KMS-11 (cell line): ENCODE measurements around the gene MRPS5.

Source experiments
- H2AFZ ChIP-seq: fragments of 200-600 bp; sonication (generic); 2 replicates; pipeline ENCODE4 v1.6.1; 2016; ENCODE audit warnings: antibody characterized with exemption, mixed run types, low read depth
- H3K27ac ChIP-seq: fragments of 200-600 bp; sonication (generic); 2 replicates; pipeline ENCODE4 v1.6.1; 2016; ENCODE audit warnings: mild to moderate bottlenecking, mixed run types
- H3K27me3 ChIP-seq: fragments of 200-600 bp; sonication (generic); 2 replicates; pipeline ENCODE4 v1.6.1; 2017; ENCODE audit warnings: mild to moderate bottlenecking, low read depth, mixed run types, moderate library complexity; ENCODE audit not compliant: insufficient read depth
- H3K36me3 ChIP-seq: fragments of 200-600 bp; sonication (generic); 2 replicates; pipeline ENCODE4 v1.6.1; 2017; ENCODE audit warnings: mild to moderate bottlenecking, mixed run types; ENCODE audit not compliant: insufficient read depth
- H3K4me1 ChIP-seq: fragments of 200-600 bp; sonication (generic); 2 replicates; pipeline ENCODE4 v1.6.1; 2016; ENCODE audit warnings: mild to moderate bottlenecking, low read depth, mixed run types; ENCODE audit not compliant: poor library complexity, severe bottlenecking
- H3K4me2 ChIP-seq: fragments of 200-600 bp; sonication (generic); 2 replicates; pipeline ENCODE4 v1.7.0; 2016; ENCODE audit warnings: mild to moderate bottlenecking, mixed run types
- H3K4me3 ChIP-seq: fragments of 200-600 bp; sonication (generic); IDR thresholded peaks from 2 replicates; pipeline ENCODE4 v1.6.1; 2017; ENCODE audit warnings: low read depth, low read length, mixed read lengths; ENCODE audit not compliant: insufficient read depth
- H3K79me2 ChIP-seq: fragments of 200-600 bp; sonication (generic); 2 replicates; pipeline ENCODE4 v1.6.1; 2016; ENCODE audit warnings: low read depth, mixed run types; ENCODE audit not compliant: insufficient read depth
- H3K9ac ChIP-seq: fragments of 200-600 bp; sonication (generic); 2 replicates; pipeline ENCODE4 v1.6.1; 2016; ENCODE audit warnings: mild to moderate bottlenecking, mixed run types
- H4K20me1 ChIP-seq: fragments of 200-600 bp; sonication (generic); 2 replicates; pipeline ENCODE4 v1.6.1; 2016; ENCODE audit warnings: mild to moderate bottlenecking, mixed run types; ENCODE audit not compliant: insufficient read depth
- TF ChIP-seq, protein P1 (sequence below): fragments of 200-600 bp; sonication (generic); conservative IDR thresholded peaks from 2 replicates; pipeline ENCODE4 v1.6.1; 2017; ENCODE audit warnings: low read depth, mild to moderate bottlenecking, antibody characterized with exemption, low read length, moderate library complexity, mixed read lengths

Gene MRPS5

DNA sequence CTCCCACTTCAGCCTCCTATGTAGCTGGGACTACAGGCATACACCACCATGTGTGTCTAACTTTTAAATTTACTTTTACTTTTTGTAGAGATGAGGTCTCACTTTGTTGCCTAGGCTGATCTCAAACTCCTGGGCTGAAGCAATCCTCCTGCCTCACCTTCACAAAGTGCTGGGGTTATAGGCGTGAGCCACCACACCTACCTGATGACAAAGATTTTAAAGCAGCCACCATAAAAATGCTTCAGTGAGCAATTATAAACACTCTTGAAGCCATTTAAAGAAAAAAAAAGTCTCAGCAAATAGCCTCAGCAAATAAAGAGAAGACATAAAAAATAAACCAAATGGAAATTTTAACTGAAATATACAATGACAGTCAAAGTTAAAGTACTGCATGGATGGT is 35.6 kb downstream of the MRPS5 start:
- no peak overlapping the region for H3K27ac ChIP-seq
- no peaks in the 10 kb centered on the region for H3K27me3 ChIP-seq
- no peak overlapping the region for H3K4me3 ChIP-seq
- no peaks in the 10 kb centered on the region for H3K79me2 ChIP-seq
- no peaks in the 10 kb centered on the region for H3K36me3 ChIP-seq
- TF ChIP-seq, protein P1, sequence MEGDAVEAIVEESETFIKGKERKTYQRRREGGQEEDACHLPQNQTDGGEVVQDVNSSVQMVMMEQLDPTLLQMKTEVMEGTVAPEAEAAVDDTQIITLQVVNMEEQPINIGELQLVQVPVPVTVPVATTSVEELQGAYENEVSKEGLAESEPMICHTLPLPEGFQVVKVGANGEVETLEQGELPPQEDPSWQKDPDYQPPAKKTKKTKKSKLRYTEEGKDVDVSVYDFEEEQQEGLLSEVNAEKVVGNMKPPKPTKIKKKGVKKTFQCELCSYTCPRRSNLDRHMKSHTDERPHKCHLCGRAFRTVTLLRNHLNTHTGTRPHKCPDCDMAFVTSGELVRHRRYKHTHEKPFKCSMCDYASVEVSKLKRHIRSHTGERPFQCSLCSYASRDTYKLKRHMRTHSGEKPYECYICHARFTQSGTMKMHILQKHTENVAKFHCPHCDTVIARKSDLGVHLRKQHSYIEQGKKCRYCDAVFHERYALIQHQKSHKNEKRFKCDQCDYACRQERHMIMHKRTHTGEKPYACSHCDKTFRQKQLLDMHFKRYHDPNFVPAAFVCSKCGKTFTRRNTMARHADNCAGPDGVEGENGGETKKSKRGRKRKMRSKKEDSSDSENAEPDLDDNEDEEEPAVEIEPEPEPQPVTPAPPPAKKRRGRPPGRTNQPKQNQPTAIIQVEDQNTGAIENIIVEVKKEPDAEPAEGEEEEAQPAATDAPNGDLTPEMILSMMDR, result no peak
- no peaks in the 10 kb centered on the region for H3K4me1 ChIP-seq
- no peak overlapping the region for H2AFZ ChIP-seq
- H3K9ac ChIP-seq, result no peak overlapping the region
- no peaks in the 10 kb centered on the region for H4K20me1 ChIP-seq
- no peak overlapping the region for H3K4me2 ChIP-seq

DNA sequence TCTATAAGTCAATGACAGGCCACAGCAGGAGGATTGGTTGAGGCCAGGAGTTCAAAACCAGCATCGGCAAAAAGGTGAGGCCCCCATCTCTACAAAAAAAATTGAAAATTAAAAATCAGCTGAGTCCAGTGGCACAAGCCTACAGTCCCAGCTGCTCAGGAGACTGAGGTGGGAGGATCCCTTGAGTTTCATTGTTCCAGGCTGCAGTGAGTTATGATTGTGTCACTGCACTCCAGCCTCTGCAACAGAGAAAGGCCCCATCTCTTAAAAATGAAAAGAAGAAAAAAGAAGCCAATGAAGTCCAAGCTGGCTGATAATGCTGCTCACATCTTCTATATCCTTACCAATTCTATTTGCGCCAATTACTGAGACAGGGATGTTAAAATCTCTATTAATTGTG is 39.1 kb downstream of the MRPS5 start:
- Histone ChIP-seq H2AFZ (no peak overlapping the region), H3K4me3 (no peak overlapping the region), H3K27me3 (no peaks in the 10 kb centered on the region), H3K27ac (no peak overlapping the region), H3K4me2 (no peak overlapping the region), H3K9ac (no peak overlapping the region), H3K79me2 (no peaks in the 10 kb centered on the region), H4K20me1 (no peaks in the 10 kb centered on the region), H3K4me1 (no peaks in the 10 kb centered on the region), H3K36me3 (no peaks in the 10 kb centered on the region)
- TF ChIP-seq, protein P1, result no peak

GRCh38 chr2:95079199-95079683 is 42.4 kb downstream of the MRPS5 start:
- Histone ChIP-seq H3K4me1 (no peaks in the 10 kb centered on the region), H3K27ac (no peak overlapping the region)

GRCh38 chr2:95077861-95078603 is 43.6 kb downstream of the MRPS5 start:
- Histone ChIP-seq H3K4me2 (no peak overlapping the region), H3K79me2 (no peaks in the 10 kb centered on the region), H3K27me3 (no peaks in the 10 kb centered on the region), H3K4me3 (no peak overlapping the region), H3K4me1 (no peaks in the 10 kb centered on the region), H2AFZ (no peak overlapping the region), H3K36me3 (no peaks in the 10 kb centered on the region), H3K9ac (no peak overlapping the region), H4K20me1 (no peaks in the 10 kb centered on the region), H3K27ac (no peak overlapping the region)
- TF ChIP-seq, protein P1, result no peak

More at GRCh38 chr2:95079199-95079683, 42.4 kb downstream of the MRPS5 start:
- H3K9ac ChIP-seq, result no peak overlapping the region
- TF ChIP-seq, protein P1, result no peak
- no peak overlapping the region for H2AFZ ChIP-seq
- no peaks in the 10 kb centered on the region for H3K27me3 ChIP-seq
- no peak overlapping the region for H3K4me3 ChIP-seq
- no peaks in the 10 kb centered on the region for H3K79me2 ChIP-seq
- no peaks in the 10 kb centered on the region for H3K36me3 ChIP-seq
- no peaks in the 10 kb centered on the region for H4K20me1 ChIP-seq
- H3K4me2 ChIP-seq, result no peak overlapping the region
